ENCODE results near the gene DCP2.

- no peak for TF ChIP-seq CTCF (IDR thresholded peaks at IDR 0.05; ENCODE audit: low read length)
- TF ChIP-seq EZH2 (IDR thresholded peaks at IDR 0.05; ENCODE audit: borderline replicate concordance, low read length), result no peak
Observed at GRCh38 chr5:112968411-112969106, 8.0 kb upstream of the DCP2 start.

Data from OCI-LY1 (cell line).